ENCODE measurements around the gene NXNL1.

DNA sequence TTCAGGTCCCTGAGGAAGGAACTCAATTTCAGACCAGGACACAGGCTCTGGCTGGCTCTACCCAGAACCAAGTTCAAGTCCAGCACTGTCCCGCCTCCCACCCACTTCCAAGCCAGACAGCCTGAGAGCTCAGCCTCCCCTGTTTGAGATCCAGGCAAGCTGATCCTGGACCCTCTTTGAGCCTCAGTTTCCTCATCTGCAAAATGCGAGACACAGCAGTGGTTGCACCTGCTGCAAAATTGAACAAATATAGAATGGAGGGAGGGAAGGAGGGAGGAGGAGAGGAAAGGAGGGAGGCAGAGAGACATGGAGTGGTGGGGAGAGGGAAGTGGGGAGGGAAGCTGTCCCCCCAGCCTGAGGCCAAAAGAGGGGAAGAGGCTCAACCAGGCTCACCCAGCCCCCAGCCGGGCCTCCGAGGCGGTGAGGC lies 13.0 kb downstream of the NXNL1 start:
- peak; percentile 24 for TF ChIP-seq EZH2 (IDR thresholded peaks at IDR 0.05; ENCODE audit: low read length, missing control alignments)
- TF ChIP-seq CTCF (conservative IDR thresholded peaks at IDR 0.05 in 1 of 2, IDR thresholded peaks at IDR 0.05 in 1 of 2; ENCODE audit: low read depth in 1 of 2, low read length in 2 of 2), result no peak

All from fibroblast of lung (primary cell).